Subcutaneous adipose tissue (tissue), 4 donors: ENCODE results near the gene TMEM178A. TPM values are rescaled to one million over a fixed set of nuclear protein-coding genes. Genes with fewer than 3 reads are reported as not detected.

Experiments
- total RNA-seq, 4 donors: library from RNA; depleted of rRNA; stranded (reverse); fragments of >200 nt; gene quantifications; one replicate each; pipeline ENCODE4 v1.1.0, GENCODE V29; 2016
- TF ChIP-seq, protein P1 (sequence below): fragments of 450-650 bp; IDR thresholded peaks from one replicate; pipeline ENCODE4 v1.5.1; 2016; ENCODE audit warnings: low read depth, mild to moderate bottlenecking, control low read depth, antibody characterized with exemption, moderate library complexity

TMEM178A gene
- total RNA-seq, 4 donors from 2014 or later = 2.5 to 6.2 (median 4.0) TPM

DNA sequence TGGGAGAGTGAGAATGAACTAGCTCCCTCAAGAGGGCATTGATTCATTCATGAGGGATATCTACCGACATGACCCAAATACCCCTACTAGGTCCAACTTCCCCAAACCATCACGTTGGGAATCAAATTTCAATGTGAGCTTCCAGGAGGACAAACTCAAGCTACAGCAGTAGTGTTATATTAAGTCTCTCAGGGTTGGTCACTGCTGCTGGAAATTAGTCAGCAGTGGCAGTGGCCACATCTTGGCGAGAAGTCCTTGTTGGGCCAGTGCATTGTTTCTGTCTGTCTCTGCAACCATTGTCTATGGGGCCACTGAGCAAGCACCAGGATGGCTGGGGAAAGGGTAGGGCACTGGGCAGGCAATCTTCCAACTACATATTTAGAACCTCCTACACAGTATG lies 65.8 kb downstream of the TMEM178A start:
- TF ChIP-seq, protein P1, sequence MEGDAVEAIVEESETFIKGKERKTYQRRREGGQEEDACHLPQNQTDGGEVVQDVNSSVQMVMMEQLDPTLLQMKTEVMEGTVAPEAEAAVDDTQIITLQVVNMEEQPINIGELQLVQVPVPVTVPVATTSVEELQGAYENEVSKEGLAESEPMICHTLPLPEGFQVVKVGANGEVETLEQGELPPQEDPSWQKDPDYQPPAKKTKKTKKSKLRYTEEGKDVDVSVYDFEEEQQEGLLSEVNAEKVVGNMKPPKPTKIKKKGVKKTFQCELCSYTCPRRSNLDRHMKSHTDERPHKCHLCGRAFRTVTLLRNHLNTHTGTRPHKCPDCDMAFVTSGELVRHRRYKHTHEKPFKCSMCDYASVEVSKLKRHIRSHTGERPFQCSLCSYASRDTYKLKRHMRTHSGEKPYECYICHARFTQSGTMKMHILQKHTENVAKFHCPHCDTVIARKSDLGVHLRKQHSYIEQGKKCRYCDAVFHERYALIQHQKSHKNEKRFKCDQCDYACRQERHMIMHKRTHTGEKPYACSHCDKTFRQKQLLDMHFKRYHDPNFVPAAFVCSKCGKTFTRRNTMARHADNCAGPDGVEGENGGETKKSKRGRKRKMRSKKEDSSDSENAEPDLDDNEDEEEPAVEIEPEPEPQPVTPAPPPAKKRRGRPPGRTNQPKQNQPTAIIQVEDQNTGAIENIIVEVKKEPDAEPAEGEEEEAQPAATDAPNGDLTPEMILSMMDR = no peak

DNA sequence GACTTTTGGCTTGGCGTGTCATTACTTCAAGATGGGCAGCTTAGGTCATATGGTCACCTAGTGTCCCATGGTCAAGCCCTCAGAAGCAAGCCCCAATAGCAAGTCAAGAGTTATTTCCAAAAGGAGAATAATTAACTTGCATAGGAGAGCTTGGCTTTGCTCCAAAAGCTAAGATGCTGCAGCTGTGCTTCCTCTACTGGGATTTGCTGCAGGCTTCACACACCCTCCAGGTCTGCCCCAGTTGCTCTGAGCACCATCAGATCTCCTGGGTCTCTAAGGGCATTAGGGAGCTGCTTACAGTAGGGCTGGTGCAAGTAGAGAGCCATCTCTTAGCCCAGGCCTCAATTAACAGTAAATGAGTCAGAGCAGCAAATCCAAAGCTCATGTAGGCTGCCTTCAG lies 66.8 kb downstream of the TMEM178A start:
- TF ChIP-seq, protein P1 = no peak

DNA sequence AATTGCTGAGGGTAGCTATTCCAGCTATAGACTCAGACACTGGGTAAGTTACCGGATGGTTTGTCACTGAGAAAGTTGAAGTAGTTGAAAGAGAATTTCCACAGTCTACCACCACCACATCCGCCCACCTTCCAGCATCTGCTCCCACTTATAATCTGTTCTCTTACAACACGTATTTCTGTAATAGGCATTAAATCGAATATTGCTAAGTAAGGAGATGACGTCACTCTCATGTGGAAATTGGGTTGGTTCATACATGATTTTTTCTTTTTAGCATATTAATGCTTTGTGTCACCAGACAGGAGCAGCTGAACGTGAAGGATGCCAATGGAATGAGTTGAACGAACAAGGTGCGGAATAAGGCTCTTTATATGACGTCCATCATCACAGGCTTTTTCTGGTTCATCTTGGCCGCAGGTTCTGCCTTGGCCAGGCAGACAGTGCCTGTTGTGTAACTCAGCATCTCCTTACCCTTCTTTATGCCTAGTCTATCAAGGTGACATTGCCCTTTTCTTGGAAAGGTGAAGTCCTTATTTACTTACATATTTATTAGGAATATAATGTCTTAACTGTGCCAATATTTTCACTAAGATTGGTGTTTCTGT lies 67.5 kb downstream of the TMEM178A start:
- TF ChIP-seq, protein P1 = no peak

- TF ChIP-seq, protein P1 = no peak
These were observed 68.7 kb downstream of the TMEM178A start for GRCh38 chr2:39734445-39734844.

GRCh38 chr2:39735648-39736047 lies 69.9 kb downstream of the TMEM178A start:
- TF ChIP-seq, protein P1 = no peak

- TF ChIP-seq, protein P1 = no peak
These were observed 70.9 kb downstream of the TMEM178A start for GRCh38 chr2:39736640-39737039.

- TF ChIP-seq, protein P1 = no peak
These were observed 71.9 kb downstream of the TMEM178A start for GRCh38 chr2:39737661-39738060.
